GM12891 (cell line): ENCODE results near the gene SKP2.
"Not testable (repeated sequence)": the region's sequence is repeated elsewhere in the genome, so short reads cannot be mapped to it uniquely, and the experiment has no call there.

Experiments
- DNase-seq: peaks from one replicate; pipeline ENCODE4 v3.0.0; 2011; ENCODE audit warnings: low spot score; ENCODE audit not compliant: insufficient read length
- FAIRE-seq: peaks from 2 replicates; lab custom pipeline; 2011; peaks lifted over from hg19 to GRCh38; lab: Jason Lieb, UNC
- PAX5 ChIP-seq: IDR thresholded peaks from 2 replicates; pipeline ENCODE4 v1.6.1; 2011; ENCODE audit warnings: low read length, moderate library complexity, mild to moderate bottlenecking; ENCODE audit not compliant: insufficient read depth, severe bottlenecking
- POLR2A ChIP-seq: IDR thresholded peaks from 2 replicates; pipeline ENCODE4 v1.6.1; 2011; ENCODE audit warnings: low read depth, low read length, control low read depth
- POLR2AphosphoS5 ChIP-seq: IDR thresholded peaks from 2 replicates; pipeline ENCODE4 v1.6.1; 2011; ENCODE audit warnings: low read depth, low read length, control low read depth
- POU2F2 ChIP-seq: IDR thresholded peaks from 2 replicates; pipeline ENCODE4 v1.6.1; 2011; ENCODE audit warnings: low read depth, mild to moderate bottlenecking, control low read depth, low read length, moderate library complexity
- SPI1 ChIP-seq: IDR thresholded peaks from 2 replicates; pipeline ENCODE4 v1.6.1; 2011; ENCODE audit warnings: low read depth, low read length, control low read depth
- TAF1 ChIP-seq: IDR thresholded peaks from 2 replicates; pipeline ENCODE4 v1.6.1; 2011; ENCODE audit warnings: low read depth, low read length, control low read depth

Gene SKP2

GRCh38 chr5:36173426-36173825, 21.5 kb downstream of the SKP2 start:
- DNase-seq (no peak), FAIRE-seq (no peak)
- TF ChIP-seq POLR2A (no peak), PAX5 (no peak)

DNA sequence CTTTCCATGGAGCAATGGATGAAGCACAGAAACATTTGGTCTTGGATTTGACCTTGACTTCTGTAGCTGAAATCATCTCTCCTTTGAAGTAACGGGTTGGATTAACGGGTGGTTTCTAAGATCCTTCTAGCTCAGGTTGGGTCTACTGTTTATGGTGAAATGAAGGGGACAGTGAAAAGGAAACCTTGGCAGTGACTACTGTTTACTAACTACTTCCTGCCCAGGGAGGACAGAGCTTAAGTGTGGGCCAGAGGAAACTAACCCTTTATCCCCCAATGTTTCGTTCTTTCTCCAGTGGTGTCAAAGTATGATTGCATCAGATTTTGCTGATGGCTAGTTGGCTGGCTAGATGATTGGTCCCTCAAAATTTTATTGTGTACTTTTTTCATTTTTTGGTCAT, 22.2 kb downstream of the SKP2 start:
- FAIRE-seq (no peak), DNase-seq (no peak)
- no peak for TF ChIP-seq SPI1
- no peak for TF ChIP-seq POLR2AphosphoS5

GRCh38 chr5:36175043-36175442, 23.1 kb downstream of the SKP2 start:
- FAIRE-seq (no peak), DNase-seq (no peak)
- TF ChIP-seq POLR2AphosphoS5, result no peak
- no peak for TF ChIP-seq POU2F2
- no peak for TF ChIP-seq SPI1
- TF ChIP-seq PAX5, result no peak
- no peak for TF ChIP-seq POLR2A
- TF ChIP-seq TAF1, result no peak

DNA sequence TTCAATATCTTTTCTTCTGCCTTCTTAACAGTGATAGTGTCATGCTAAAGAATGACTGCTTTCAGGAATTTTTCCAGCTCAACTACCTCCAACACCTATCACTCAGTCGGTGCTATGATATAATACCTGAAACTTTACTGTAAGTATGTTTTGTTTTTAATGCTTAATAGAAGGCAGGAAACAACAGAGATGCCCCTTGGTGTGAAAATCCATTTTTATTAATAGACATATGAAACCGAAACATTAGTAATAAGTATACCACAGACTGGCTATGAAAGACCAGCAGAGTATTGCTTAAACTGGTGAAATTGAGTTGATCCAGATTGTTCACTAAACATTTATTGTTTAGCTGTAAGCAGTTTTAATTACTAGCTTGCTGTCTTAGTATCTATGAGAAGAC, 25.2 kb downstream of the SKP2 start:
- FAIRE-seq, result peak; percentile 80
- no peak for TF ChIP-seq TAF1
- no peak for TF ChIP-seq POLR2A
- no peak for TF ChIP-seq POU2F2
- no peak for TF ChIP-seq POLR2AphosphoS5
- no peak for TF ChIP-seq PAX5
- TF ChIP-seq SPI1, result no peak
- DNase-seq, result peak; percentile 14

- peak; percentile 76 for FAIRE-seq
Measured at GRCh38 chr5:36177715-36178523, 26.0 kb downstream of the SKP2 start.

DNA sequence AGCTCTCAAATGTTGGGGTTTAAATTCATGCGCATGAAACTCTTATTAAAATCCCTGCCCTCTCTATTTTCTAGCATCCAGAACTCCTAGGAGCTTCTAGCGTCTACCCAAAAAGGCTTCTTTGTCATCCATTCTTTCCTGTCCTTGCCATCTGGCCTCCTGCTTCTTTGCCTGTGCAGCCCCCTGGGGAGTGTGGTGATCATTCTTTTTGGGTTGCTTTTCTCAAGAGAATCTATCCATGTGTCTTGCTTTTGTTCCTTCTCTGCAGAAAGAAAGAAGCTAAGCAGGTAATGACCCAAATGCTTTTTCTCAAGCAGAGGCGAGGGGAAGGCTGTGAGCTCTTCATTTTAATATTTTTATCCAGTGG, 26.6 kb downstream of the SKP2 start:
- DNase-seq (no peak), FAIRE-seq (no peak)
- no peak for TF ChIP-seq PAX5
- no peak for TF ChIP-seq POLR2A
- TF ChIP-seq SPI1, result no peak
- TF ChIP-seq TAF1, result no peak
- no peak for TF ChIP-seq POU2F2
- TF ChIP-seq POLR2AphosphoS5, result no peak

More at GRCh38 chr5:36177715-36178523, 26.0 kb downstream of the SKP2 start:
- TF ChIP-seq PAX5, result no peak
- TF ChIP-seq SPI1, result no peak
- no peak for TF ChIP-seq TAF1
- TF ChIP-seq POU2F2, result no peak
- no peak for TF ChIP-seq POLR2AphosphoS5
- no peak for TF ChIP-seq POLR2A
- no peak for DNase-seq

DNA sequence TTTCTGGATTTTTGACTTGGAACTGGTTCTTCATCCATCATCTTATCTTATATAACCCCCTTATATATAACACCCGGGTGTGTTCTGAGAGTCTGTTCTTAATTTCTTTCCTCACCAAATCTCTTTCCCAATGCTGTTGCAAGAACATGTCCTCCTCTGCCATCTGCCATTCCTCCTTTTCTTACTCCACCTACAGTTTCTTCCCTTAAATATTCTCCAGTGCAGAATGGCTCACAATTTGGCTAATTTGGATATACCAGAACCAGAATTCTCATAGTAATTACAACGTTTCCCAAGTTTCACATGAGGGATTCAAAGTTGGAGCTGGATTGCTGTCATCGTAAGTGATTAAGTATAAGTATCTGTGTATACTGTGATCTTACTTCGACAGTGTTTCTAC, 28.0 kb downstream of the SKP2 start:
- no peak for DNase-seq
- peak; percentile 35 for FAIRE-seq
- no peak for TF ChIP-seq POU2F2

DNA sequence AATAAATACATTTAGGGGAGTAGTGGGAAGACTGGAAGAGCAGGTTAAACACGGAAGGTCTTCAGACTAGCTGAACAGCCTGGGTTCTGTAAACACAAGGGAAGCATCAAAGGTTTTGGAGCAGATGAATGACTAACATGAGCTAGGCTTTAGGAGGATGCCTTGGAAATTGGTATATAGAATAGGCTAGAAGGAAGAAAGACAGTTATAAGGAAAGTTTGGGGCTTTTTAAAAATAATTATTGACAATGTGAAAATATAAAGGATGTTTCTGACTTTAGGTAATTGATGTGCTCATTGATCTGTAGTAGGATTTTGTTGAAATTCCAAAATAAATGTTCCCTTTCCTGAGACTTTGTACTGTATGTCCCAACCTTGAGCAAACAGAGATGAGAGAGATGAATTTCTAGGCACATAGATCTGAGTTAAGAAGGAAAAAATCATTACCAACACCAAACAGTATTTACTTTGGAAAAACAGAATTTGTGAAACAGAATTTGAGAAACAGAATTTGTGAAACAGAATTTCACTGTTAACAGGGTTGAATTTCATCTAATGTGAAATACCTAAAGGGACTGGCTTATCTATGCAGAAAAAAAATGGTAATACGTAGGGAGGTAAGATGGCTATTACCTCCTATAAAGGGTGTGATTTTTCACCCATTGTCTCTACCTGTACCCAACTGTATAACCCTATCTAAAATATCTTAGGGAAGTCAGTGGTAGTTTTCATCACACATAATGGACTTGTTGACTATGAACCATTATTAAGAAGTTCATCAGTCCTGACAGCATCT, 28.8 kb downstream of the SKP2 start:
- TF ChIP-seq SPI1, result no peak
- no peak for TF ChIP-seq PAX5
- no peak for TF ChIP-seq TAF1
- no peak for TF ChIP-seq POLR2A
- no peak for TF ChIP-seq POLR2AphosphoS5
- no peak for TF ChIP-seq POU2F2
- FAIRE-seq (no peak), DNase-seq (no peak)

DNA sequence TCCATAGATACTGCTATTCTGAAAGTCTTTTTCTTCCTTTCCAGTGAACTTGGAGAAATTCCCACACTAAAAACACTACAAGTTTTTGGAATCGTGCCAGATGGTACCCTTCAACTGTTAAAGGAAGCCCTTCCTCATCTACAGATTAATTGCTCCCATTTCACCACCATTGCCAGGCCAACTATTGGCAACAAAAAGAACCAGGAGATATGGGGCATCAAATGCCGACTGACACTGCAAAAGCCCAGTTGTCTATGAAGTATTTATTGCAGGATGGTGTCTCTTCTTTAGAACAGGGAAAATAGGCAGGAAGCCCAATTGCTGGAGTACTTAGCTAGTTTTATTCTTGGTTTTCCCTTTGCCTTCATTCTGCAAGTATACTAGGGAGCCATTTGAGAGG, 29.9 kb downstream of the SKP2 start:
- FAIRE-seq, result no peak
- no peak for DNase-seq
- TF ChIP-seq TAF1, result no peak
- TF ChIP-seq POLR2AphosphoS5, result no peak
- no peak for TF ChIP-seq SPI1
- no peak for TF ChIP-seq POLR2A
- no peak for TF ChIP-seq PAX5
- no peak for TF ChIP-seq POU2F2

GRCh38 chr5:36184408-36184807, 32.5 kb downstream of the SKP2 start:
- FAIRE-seq, DNase-seq: not testable (repeated sequence)
